ENCODE data around the gene CDH20.

Gene CDH20

DNA sequence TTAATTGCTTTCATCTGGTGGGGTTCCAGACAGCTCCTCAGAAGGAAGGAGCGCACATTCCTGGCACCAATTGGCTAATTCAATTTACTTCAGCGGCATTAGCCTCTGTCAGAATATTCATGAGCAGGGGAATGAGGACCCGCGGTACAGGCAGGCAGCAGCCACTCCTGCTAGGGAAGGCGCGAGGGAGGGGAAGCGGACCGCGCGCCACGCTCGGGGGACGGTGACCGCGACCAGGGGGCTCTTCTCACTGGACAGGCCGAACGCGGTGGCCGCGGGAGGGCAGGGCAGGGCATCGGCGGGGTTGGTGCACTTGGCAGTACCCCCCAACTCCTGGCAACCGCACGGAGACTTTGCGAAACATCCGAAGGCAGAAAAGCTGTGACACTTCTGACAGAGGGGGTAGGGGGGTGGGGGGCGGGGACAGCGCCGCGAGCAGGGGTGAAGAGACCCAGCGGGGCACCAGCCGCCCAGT is at the start of gene CDH20:
Gene CDH20, plus strand, starts transcription at position 160 of the 475 bp plus-strand sequence.
- Mint-ChIP-seq H3K27me3 (peaks cover 32% of the 10 kb centered on the region), H3K4me1 (ENCODE audit: low read depth) (no peaks in the 10 kb centered on the region), H3K27ac (no peak within 1 kb of the TSS), H3K4me3 (no peak within 1 kb of the TSS), H3K9me3 (ENCODE audit: low read depth) (no peaks in the 10 kb centered on the region), H3K36me3 (no peaks in the 10 kb centered on the region)

DNA sequence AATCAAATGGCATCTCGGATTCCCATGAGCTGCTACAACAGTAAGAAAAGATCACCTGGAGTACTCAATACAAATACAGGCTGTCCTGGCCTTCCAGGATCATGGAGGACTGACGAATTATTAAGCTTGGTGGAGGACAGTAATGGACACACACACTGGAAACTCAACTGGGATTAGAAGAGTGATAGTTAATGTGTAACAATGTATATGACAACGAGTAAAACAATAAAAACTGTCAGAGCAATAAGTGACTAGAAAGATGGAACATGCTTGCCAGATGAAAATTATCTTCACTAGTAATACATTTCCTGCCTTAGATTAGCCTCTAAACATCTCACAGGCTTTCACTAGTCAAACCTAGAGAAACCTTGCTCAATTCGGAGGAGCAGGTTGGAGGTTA is 49.2 kb upstream of the CDH20 start:
- Mint-ChIP-seq H3K4me1 (ENCODE audit: low read depth) (no peaks in the 10 kb centered on the region), H3K27me3 (no peaks in the 10 kb centered on the region)

GRCh38 chr18:61285777-61286176 is 47.5 kb upstream of the CDH20 start:
- Mint-ChIP-seq H3K27me3 (no peaks in the 10 kb centered on the region), H3K27ac (no peak overlapping the region), H3K36me3 (no peaks in the 10 kb centered on the region), H3K9me3 (ENCODE audit: low read depth) (peaks cover 6% of the 10 kb centered on the region), H3K4me3 (no peak overlapping the region), H3K4me1 (ENCODE audit: low read depth) (no peaks in the 10 kb centered on the region)

More for the DNA sequence above, 49.2 kb upstream of the CDH20 start:
- no peaks in the 10 kb centered on the region for H3K36me3 Mint-ChIP-seq
- H3K9me3 Mint-ChIP-seq (ENCODE audit: low read depth) = peaks cover 9% of the 10 kb centered on the region
- no peak overlapping the region for H3K4me3 Mint-ChIP-seq
- H3K27ac Mint-ChIP-seq = no peak overlapping the region

DNA sequence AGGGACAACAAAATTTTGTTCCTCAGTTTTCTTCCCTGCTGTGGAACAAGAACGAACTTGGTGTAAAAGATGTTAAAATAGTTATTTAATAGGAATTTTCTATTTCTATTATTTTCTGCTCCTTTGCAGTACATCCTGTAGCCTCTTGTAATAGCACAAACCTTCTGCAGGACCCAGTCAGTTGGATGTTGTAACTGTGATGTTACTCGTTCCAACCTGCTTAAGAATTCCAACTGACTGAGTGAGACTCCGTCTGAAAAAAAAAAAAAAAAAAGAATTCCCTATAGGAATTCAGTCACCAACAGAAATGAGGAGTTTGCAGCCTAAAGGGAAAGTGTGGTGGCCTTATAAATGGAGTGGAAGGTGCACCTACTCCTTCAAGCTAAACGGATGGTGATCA is 46.4 kb upstream of the CDH20 start:
- Mint-ChIP-seq H3K4me3 (no peak overlapping the region), H3K4me1 (ENCODE audit: low read depth) (no peaks in the 10 kb centered on the region), H3K27ac (no peak overlapping the region), H3K9me3 (ENCODE audit: low read depth) (peaks cover 6% of the 10 kb centered on the region), H3K36me3 (no peaks in the 10 kb centered on the region), H3K27me3 (no peaks in the 10 kb centered on the region)

DNA sequence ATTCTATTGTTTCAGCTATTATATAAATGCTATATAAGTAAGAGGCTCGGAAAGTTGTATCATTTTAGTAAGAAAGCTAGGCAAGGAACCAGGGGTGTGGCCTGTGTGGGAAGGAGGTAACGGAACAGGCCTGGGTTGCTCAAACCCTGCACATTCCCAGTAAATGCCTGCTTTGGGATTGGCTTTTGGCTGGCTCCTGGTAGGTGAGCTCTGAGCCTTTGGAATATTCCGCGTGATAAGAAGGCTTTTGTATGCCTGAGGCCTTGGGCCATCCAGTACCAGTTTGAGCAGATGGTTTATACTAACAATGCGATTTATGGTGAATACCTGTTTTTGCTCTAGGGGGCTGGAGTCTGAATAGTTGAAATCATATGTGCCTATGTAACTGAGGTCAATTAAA is 42.6 kb upstream of the CDH20 start:
- H3K36me3 Mint-ChIP-seq = no peaks in the 10 kb centered on the region
- H3K9me3 Mint-ChIP-seq (ENCODE audit: low read depth) = no peaks in the 10 kb centered on the region
- H3K4me3 Mint-ChIP-seq = no peak overlapping the region
- H3K4me1 Mint-ChIP-seq (ENCODE audit: low read depth) = no peaks in the 10 kb centered on the region
- peaks cover 4% of the 10 kb centered on the region for H3K27me3 Mint-ChIP-seq
- no peak overlapping the region for H3K27ac Mint-ChIP-seq

GRCh38 chr18:61292280-61293035 is 40.8 kb upstream of the CDH20 start:
- H3K4me3 Mint-ChIP-seq = no peak overlapping the region
- H3K4me1 Mint-ChIP-seq (ENCODE audit: low read depth) = no peaks in the 10 kb centered on the region
- H3K27me3 Mint-ChIP-seq = peaks cover 4% of the 10 kb centered on the region
- no peaks in the 10 kb centered on the region for H3K36me3 Mint-ChIP-seq
- H3K27ac Mint-ChIP-seq = no peak overlapping the region
- H3K9me3 Mint-ChIP-seq (ENCODE audit: low read depth) = no peaks in the 10 kb centered on the region

DNA sequence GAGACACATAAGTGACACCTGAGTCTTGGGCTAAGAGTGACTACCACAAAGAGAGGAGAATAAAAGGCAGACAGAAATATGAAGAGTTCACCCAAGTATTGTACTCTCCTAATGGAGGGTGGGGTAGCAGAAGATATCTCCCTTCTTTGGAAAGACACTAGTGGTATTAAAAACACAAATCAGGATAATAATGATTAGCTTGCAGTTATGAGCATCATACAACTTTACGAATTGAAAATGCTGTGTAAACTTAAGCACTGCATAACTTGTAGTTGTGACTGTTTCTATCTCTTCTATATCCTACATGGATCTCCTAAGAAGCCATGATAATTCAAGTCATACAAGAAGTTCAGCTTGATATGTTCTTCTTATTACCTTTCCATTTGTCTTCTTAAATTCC is 38.1 kb upstream of the CDH20 start:
- Mint-ChIP-seq H3K4me3 (no peak overlapping the region), H3K36me3 (no peaks in the 10 kb centered on the region), H3K27me3 (peaks cover 4% of the 10 kb centered on the region), H3K27ac (no peak overlapping the region), H3K4me1 (ENCODE audit: low read depth) (no peaks in the 10 kb centered on the region), H3K9me3 (ENCODE audit: low read depth) (no peaks in the 10 kb centered on the region)

DNA sequence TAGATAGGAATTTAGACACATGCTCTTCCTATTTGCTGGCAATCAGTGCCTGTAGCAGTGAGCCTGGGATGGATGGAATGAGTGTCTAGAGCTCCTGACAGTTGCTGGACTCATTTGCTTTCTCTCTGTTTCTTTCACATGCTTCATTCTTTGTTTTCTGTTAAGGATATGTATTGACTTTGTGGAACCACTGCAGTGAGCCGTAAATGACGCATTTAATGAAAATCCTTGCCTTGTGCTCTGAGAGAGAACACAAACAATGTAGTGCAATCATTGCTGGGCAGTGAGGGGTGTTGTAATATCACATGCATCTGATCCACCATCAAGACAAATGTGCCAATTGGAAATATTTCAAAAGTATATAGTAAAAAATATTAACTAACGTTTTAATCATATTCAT is 25.2 kb upstream of the CDH20 start:
- Mint-ChIP-seq H3K27ac (no peak overlapping the region), H3K36me3 (no peaks in the 10 kb centered on the region), H3K27me3 (no peaks in the 10 kb centered on the region), H3K9me3 (ENCODE audit: low read depth) (no peaks in the 10 kb centered on the region), H3K4me1 (ENCODE audit: low read depth) (no peaks in the 10 kb centered on the region), H3K4me3 (no peak overlapping the region)

DNA sequence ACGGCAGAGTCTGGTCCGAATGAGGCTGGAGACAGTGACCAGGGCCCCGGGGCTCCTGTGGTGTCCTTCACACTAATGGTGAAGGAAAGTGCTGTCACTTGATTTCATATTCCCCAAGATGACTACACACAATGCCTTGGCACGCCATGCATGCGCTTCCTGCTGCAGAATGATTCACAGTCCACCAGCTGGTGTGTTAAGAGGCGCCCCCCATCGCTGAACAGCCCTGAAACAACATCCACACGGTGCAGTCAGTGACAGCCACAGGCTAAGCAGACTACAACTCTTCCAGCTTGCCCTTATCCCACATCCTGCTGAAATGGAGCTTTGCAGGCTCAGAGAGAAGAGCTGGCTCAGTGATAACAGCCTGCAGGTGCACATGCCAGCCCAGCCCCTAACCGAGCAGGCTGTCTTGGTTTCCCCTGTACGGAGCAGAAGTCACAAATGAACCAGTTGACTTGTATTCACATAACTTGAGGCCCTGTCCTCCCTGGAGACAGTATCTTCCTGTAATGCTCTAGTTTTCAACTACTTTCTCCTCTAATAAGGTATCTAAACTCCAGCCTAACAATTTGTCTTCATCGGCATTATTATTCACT is 24.3 kb upstream of the CDH20 start:
- Mint-ChIP-seq H3K36me3 (no peaks in the 10 kb centered on the region), H3K4me1 (ENCODE audit: low read depth) (no peaks in the 10 kb centered on the region), H3K27ac (no peak overlapping the region), H3K4me3 (no peak overlapping the region), H3K27me3 (no peaks in the 10 kb centered on the region), H3K9me3 (ENCODE audit: low read depth) (no peaks in the 10 kb centered on the region)

GRCh38 chr18:61322265-61322873 is 10.9 kb upstream of the CDH20 start:
- no peaks in the 10 kb centered on the region for H3K36me3 Mint-ChIP-seq
- H3K4me3 Mint-ChIP-seq = no peak overlapping the region
- peaks cover 4% of the 10 kb centered on the region for H3K27me3 Mint-ChIP-seq
- no peaks in the 10 kb centered on the region for H3K4me1 Mint-ChIP-seq (ENCODE audit: low read depth)
- H3K9me3 Mint-ChIP-seq (ENCODE audit: low read depth) = peaks cover 9% of the 10 kb centered on the region
- H3K27ac Mint-ChIP-seq = no peak overlapping the region

- Mint-ChIP-seq H3K9me3 (ENCODE audit: low read depth) (peaks cover 4% of the 10 kb centered on the region), H3K36me3 (no peaks in the 10 kb centered on the region), H3K27ac (no peak overlapping the region), H3K4me1 (ENCODE audit: low read depth) (no peaks in the 10 kb centered on the region), H3K4me3 (no peak overlapping the region), H3K27me3 (peaks cover 4% of the 10 kb centered on the region)
Observed at GRCh38 chr18:61323951-61324350, 9.3 kb upstream of the CDH20 start.

GRCh38 chr18:61326407-61326806 is 6.8 kb upstream of the CDH20 start:
- Mint-ChIP-seq H3K4me1 (ENCODE audit: low read depth) (no peaks in the 10 kb centered on the region), H3K27me3 (peaks cover 3% of the 10 kb centered on the region)

DNA sequence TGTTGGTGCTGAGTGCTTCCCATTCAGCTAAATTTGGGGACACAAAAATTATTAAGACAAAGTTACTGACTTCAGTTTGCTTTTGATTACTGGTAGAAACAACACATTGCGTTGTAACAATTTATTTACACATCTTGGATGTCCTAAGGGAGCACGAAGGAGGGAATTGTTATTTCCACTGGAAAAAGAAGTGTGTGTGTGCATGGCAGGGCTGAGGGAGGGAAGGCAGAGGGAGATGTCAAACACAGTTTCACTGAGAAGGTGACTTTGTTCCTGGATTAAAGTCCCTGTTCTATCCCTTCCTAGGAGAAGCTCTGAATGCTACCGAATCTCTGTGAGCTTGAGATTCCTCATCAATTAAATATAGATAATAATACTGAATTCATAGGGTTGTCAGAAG is 3.8 kb upstream of the CDH20 start:
- Mint-ChIP-seq H3K4me3 (no peak overlapping the region), H3K27ac (no peak overlapping the region), H3K36me3 (no peaks in the 10 kb centered on the region), H3K4me1 (ENCODE audit: low read depth) (no peaks in the 10 kb centered on the region), H3K9me3 (ENCODE audit: low read depth) (no peaks in the 10 kb centered on the region), H3K27me3 (peaks cover 16% of the 10 kb centered on the region)

More at GRCh38 chr18:61326407-61326806, 6.8 kb upstream of the CDH20 start:
- H3K9me3 Mint-ChIP-seq (ENCODE audit: low read depth) = no peaks in the 10 kb centered on the region
- no peak overlapping the region for H3K4me3 Mint-ChIP-seq
- H3K36me3 Mint-ChIP-seq = no peaks in the 10 kb centered on the region
- H3K27ac Mint-ChIP-seq = no peak overlapping the region

- Mint-ChIP-seq H3K9me3 (ENCODE audit: low read depth) (no peaks in the 10 kb centered on the region), H3K36me3 (no peaks in the 10 kb centered on the region), H3K27ac (no peak overlapping the region), H3K4me1 (ENCODE audit: low read depth) (no peaks in the 10 kb centered on the region), H3K4me3 (no peak overlapping the region), H3K27me3 (peaks cover 28% of the 10 kb centered on the region)
Observed at GRCh38 chr18:61331051-61331450, 2.2 kb upstream of the CDH20 start.

DNA sequence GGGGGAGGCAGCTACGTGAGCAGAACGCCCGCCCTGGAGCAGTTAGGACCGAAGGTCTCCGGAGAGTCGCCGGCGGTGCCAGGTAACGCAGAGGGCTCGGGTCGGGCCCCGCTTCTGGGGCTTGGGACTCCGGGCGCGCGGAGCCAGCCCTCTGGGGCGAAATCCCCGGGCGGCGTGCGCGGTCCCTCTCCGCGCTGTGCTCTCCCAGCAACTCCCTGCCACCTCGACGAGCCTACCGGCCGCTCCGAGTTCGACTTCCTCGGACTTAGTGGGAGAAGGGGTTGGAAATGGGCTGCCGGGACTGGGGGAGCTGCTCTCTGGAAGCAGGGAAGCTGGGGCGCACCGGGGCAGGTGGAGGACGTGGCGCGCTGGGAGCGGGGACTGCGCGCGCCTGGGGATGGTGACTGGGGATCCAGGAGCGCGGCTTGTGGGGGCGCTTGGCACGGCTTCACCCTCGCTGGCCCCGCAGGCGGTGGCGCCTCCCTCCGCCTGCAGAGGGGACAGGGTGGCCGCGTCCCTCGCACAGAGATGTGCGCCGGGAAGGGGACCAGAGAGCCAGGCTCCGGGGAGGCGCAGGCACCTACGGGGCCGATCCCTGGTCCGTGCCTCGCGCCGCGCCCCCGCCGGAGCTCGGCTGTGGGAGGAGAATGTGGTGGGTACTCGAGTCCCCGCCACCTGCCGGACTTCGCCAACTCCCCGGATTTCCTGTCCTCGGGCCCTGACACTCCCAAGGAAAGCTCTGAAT is 688 bp downstream of the CDH20 start:
- H3K9me3 Mint-ChIP-seq (ENCODE audit: low read depth) = no peaks in the 10 kb centered on the region
- no peaks in the 10 kb centered on the region for H3K36me3 Mint-ChIP-seq
- no peaks in the 10 kb centered on the region for H3K4me1 Mint-ChIP-seq (ENCODE audit: low read depth)
- no peak overlapping the region for H3K27ac Mint-ChIP-seq
- H3K4me3 Mint-ChIP-seq = no peak overlapping the region
- H3K27me3 Mint-ChIP-seq = peaks cover 32% of the 10 kb centered on the region
